K562 (cell line): ENCODE measurements around the gene RNF41. TPM values are rescaled to one million over a fixed set of nuclear protein-coding genes. Genes with fewer than 3 reads are reported as not detected.
A peak's percentile ranks its signal among the peaks of the same experiment; 100 is the strongest.

ENCODE experiments used
- DDX20 ChIP-seq: fragments of 450-650 bp; IDR thresholded peaks from 2 replicates; pipeline ENCODE4 v1.6.1; 2016; ENCODE audit warnings: missing genetic modification characterization, low read depth, mild to moderate bottlenecking, missing compliant biosample characterization, moderate library complexity
- DIDO1 ChIP-seq: fragments of 450-650 bp; IDR thresholded peaks from 2 replicates; pipeline ENCODE4 v1.6.1; 2016; ENCODE audit warnings: low read depth, missing biosample characterization, missing genetic modification characterization
- EP400 ChIP-seq: fragments of 450-650 bp; IDR thresholded peaks from 2 replicates; pipeline ENCODE4 v1.6.1; 2017; ENCODE audit warnings: antibody characterized with exemption, mild to moderate bottlenecking, moderate library complexity
- HDAC1 ChIP-seq, 2 experiments: fragments of 450-650 bp; IDR thresholded peaks; 2 replicates each; pipeline ENCODE4 v1.6.1; 2016 to 2017; ENCODE audit warnings: inconsistent platforms in 1 of 2, mild to moderate bottlenecking in 1 of 2, moderate library complexity in 1 of 2
- KHSRP ChIP-seq: fragments of 450-650 bp; IDR thresholded peaks from 2 replicates; pipeline ENCODE4 v1.6.1; 2017
- MAFF ChIP-seq: IDR thresholded peaks from 2 replicates; pipeline ENCODE4 v1.6.1; 2012; ENCODE audit warnings: low read length, improper control_type of control experiment
- MTA3 ChIP-seq: fragments of 450-650 bp; formaldehyde crosslinking; IDR thresholded peaks from 2 replicates; pipeline ENCODE4 v1.6.1; 2017; ENCODE audit warnings: mild to moderate bottlenecking, borderline replicate concordance
- RB1 ChIP-seq: fragments of 450-650 bp; IDR thresholded peaks from 2 replicates; pipeline ENCODE4 v1.6.1; 2017; ENCODE audit warnings: low read depth, mild to moderate bottlenecking
- RBFOX2 ChIP-seq: fragments of 200-400 bp; formaldehyde crosslinking; IDR thresholded peaks from 2 replicates; pipeline ENCODE4 v1.6.1; 2017; ENCODE audit warnings: low read depth, mild to moderate bottlenecking, low read length, moderate library complexity
- SOX6 ChIP-seq: fragments of 450-650 bp; IDR thresholded peaks from 2 replicates; pipeline ENCODE4 v1.6.1; 2014; ENCODE audit warnings: mild to moderate bottlenecking
- SUPT5H ChIP-seq: fragments of 450-650 bp; IDR thresholded peaks from 2 replicates; pipeline ENCODE4 v1.6.1; 2016
- TEAD1 ChIP-seq, 2 experiments: fragments of 450-650 bp in 1 of 2; sonication (generic) in 1 of 2; formaldehyde crosslinking; IDR thresholded peaks; 2 replicates each; pipeline versions ENCODE4 v1.4.0 to v1.8.0; 2020 to 2022; ENCODE audit warnings: mild to moderate bottlenecking in 2 of 2, missing genetic modification reagents in 1 of 2
- TOE1 ChIP-seq, 2 experiments: fragments of 450-650 bp in 1 of 2; sonication (generic) in 1 of 2; formaldehyde crosslinking in 1 of 2; IDR thresholded peaks; 2 replicates each; pipeline versions ENCODE4 v1.7.1 to v1.8.0; 2016 to 2022; ENCODE audit warnings: borderline replicate concordance in 2 of 2, mild to moderate bottlenecking in 2 of 2, antibody characterized with exemption in 1 of 2, inconsistent platforms in 1 of 2, low read depth in 1 of 2, missing genetic modification reagents in 1 of 2, moderate library complexity in 1 of 2
- TRIM28 ChIP-seq: fragments of 450-650 bp; IDR thresholded peaks from 2 replicates; pipeline ENCODE4 v1.6.1; 2017
- ZNF134 ChIP-seq: fragments of 250-450 bp; sonication (Bioruptor Pico); conservative IDR thresholded peaks from 2 replicates; pipeline ENCODE4 v1.4.0; 2020
- ZNF384 ChIP-seq: IDR thresholded peaks from 2 replicates; pipeline ENCODE4 v1.6.1; 2012; ENCODE audit warnings: low read depth, low read length, improper control_type of control experiment
- polyA plus RNA-seq, 8 experiments: library from polyadenylated mRNA; depleted of rRNA in 4 of 8; stranded (reverse) in 5 of 8; unstranded in 3 of 8; fragments of >200 nt; fragmentation: Nextera tagmentation in 2 of 8; fragmentation: Illumina TruSeq in 1 of 8; extraction: Ambion mirVana in 2 of 8; extraction: Trizol in 1 of 8; gene quantifications; 2 replicates each; pipeline versions ENCODE4 v1.2.1 to v1.2.3, GENCODE V29; 2011 to 2014; ENCODE audit warnings: inconsistent platforms in 1 of 8, missing spikeins in 1 of 8
- total RNA-seq, 7 experiments: library from RNA; depleted of rRNA in 6 of 7; stranded (reverse); fragments of >200 nt in 6 of 7; fragmentation: Illumina TruSeq in 2 of 7; extraction: Trizol in 2 of 7; gene quantifications; 2 replicates each; pipeline versions ENCODE4 v1.2.1 to v1.2.3, GENCODE V29; 2011 to 2021; ENCODE audit warnings: low replicate concordance in 1 of 7
- TF ChIP-seq, protein P1 (sequence below): IDR thresholded peaks from 3 replicates; pipeline ENCODE4 v1.6.1; 2011; ENCODE audit warnings: borderline replicate concordance, mild to moderate bottlenecking, moderate library complexity; ENCODE audit not compliant: insufficient read length; ENCODE audit errors: extremely low read depth
- TF ChIP-seq, protein P2 (sequence below), 2 experiments: IDR thresholded peaks; 2 replicates each; pipeline ENCODE4 v1.6.1; 2011; ENCODE audit warnings: borderline replicate concordance in 1 of 2, control low read depth in 1 of 2, low read depth in 1 of 2, low read length in 1 of 2, mild to moderate bottlenecking in 1 of 2, mixed read lengths in 1 of 2, moderate library complexity in 1 of 2; ENCODE audit not compliant: insufficient read depth in 1 of 2, insufficient read length in 1 of 2, poor library complexity in 1 of 2, severe bottlenecking in 1 of 2; ENCODE audit errors: extremely low read depth in 1 of 2
- TF ChIP-seq, protein P3 (sequence below): sonication (generic); formaldehyde crosslinking; IDR thresholded peaks from 2 replicates; pipeline ENCODE4 v1.8.0; 2022; ENCODE audit warnings: mild to moderate bottlenecking, missing genetic modification reagents

The RNF41 gene
- total and polyA plus RNA-seq, 9 of the 15 experiments (the other 6 are each of a cell fraction or from before 2014, with no cell fraction given): 28.2 to 46.8 (median 33.8) TPM

DNA sequence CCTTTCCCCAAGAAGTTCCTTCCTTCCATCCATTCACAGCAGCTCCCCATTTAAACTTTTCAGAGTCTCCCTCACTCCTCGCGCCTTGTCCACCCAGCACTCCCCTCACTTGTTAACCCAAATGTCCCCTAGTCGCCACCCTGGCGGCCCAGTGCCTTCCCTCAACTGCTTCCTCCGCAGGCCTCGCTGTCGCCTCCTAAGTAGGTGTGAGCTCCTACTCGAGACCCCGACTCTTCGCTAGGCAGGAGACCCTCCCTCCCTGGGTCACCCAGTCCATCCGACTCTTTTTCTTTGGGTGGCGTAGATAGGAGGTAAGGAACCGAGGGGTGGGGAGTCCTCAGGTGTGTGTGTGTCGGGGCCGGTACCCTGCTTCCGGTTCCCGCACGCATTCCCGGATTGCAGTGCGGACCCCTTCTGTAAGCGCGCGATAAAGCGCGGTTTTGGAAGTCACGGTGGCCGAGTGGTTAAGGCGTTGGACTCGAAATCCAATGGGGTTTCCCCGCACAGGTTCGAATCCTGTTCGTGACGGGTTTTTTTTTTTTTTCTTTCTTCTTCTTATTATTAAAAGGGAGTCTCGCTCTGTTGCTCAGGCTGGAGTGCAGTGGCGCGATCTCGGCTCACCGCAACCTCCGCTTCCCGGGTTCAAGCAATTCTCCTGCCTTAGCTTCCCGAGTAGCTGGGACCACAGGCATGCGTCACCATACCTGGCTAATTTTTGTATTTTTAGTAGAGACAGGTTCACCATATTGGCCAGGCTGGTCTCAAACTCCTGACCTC is 31.6 kb downstream of the RNF41 start (continued):
- TF ChIP-seq, protein P1, sequence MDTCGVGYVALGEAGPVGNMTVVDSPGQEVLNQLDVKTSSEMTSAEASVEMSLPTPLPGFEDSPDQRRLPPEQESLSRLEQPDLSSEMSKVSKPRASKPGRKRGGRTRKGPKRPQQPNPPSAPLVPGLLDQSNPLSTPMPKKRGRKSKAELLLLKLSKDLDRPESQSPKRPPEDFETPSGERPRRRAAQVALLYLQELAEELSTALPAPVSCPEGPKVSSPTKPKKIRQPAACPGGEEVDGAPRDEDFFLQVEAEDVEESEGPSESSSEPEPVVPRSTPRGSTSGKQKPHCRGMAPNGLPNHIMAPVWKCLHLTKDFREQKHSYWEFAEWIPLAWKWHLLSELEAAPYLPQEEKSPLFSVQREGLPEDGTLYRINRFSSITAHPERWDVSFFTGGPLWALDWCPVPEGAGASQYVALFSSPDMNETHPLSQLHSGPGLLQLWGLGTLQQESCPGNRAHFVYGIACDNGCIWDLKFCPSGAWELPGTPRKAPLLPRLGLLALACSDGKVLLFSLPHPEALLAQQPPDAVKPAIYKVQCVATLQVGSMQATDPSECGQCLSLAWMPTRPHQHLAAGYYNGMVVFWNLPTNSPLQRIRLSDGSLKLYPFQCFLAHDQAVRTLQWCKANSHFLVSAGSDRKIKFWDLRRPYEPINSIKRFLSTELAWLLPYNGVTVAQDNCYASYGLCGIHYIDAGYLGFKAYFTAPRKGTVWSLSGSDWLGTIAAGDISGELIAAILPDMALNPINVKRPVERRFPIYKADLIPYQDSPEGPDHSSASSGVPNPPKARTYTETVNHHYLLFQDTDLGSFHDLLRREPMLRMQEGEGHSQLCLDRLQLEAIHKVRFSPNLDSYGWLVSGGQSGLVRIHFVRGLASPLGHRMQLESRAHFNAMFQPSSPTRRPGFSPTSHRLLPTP: peak; percentile 85
- TF ChIP-seq HDAC1 (IDR thresholded peaks at IDR 0.05) (peak; percentile 65 to 78; a peak in 3 of 4 replicates), TRIM28 (0 out of 2 replicates have a peak, but pooled peaks have one; percentile 17), DDX20 (no peak), MAFF (no peak), RBFOX2 (peak; percentile 74), KHSRP (no peak), EP400 (peak; percentile 74), DIDO1 (0 out of 2 replicates have a peak, but pooled peaks have one; percentile 33), MTA3 (peak; percentile 24; the same call in 1 of the 2 replicates), TOE1 (IDR thresholded peaks at IDR 0.05; ENCODE audit: borderline replicate concordance) (no peak; the same call in 1 of the 2 replicates), TOE1 (CRISPR knock-in tag; IDR thresholded peaks at IDR 0.05; ENCODE audit: borderline replicate concordance, low read depth) (no peak), ZNF384 (peak; percentile 93), ZNF134 (CRISPR knock-in tag) (peak; percentile 6; the same call in 1 of the 2 replicates), SOX6 (peak; percentile 45; the same call in 1 of the 2 replicates), SUPT5H (0 out of 2 replicates have a peak, but pooled peaks have one; percentile 64), TEAD1 (CRISPR knock-in tag; IDR thresholded peaks at IDR 0.05) (peak in 1 of 2 experiments; percentile 93; a peak in 2 of 4 replicates), RB1 (peak; percentile 81; the same call in 1 of the 2 replicates)
- TF ChIP-seq, protein P2, sequence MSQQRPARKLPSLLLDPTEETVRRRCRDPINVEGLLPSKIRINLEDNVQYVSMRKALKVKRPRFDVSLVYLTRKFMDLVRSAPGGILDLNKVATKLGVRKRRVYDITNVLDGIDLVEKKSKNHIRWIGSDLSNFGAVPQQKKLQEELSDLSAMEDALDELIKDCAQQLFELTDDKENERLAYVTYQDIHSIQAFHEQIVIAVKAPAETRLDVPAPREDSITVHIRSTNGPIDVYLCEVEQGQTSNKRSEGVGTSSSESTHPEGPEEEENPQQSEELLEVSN (IDR thresholded peaks at IDR 0.05; ENCODE audit: borderline replicate concordance in 1 of 2, extremely low read depth in 1 of 2, insufficient read depth in 1 of 2, insufficient read length in 1 of 2, low read depth in 1 of 2, low read length in 1 of 2, poor library complexity in 1 of 2, severe bottlenecking in 1 of 2): peak; percentile 32 to 62
- TF ChIP-seq, protein P3, sequence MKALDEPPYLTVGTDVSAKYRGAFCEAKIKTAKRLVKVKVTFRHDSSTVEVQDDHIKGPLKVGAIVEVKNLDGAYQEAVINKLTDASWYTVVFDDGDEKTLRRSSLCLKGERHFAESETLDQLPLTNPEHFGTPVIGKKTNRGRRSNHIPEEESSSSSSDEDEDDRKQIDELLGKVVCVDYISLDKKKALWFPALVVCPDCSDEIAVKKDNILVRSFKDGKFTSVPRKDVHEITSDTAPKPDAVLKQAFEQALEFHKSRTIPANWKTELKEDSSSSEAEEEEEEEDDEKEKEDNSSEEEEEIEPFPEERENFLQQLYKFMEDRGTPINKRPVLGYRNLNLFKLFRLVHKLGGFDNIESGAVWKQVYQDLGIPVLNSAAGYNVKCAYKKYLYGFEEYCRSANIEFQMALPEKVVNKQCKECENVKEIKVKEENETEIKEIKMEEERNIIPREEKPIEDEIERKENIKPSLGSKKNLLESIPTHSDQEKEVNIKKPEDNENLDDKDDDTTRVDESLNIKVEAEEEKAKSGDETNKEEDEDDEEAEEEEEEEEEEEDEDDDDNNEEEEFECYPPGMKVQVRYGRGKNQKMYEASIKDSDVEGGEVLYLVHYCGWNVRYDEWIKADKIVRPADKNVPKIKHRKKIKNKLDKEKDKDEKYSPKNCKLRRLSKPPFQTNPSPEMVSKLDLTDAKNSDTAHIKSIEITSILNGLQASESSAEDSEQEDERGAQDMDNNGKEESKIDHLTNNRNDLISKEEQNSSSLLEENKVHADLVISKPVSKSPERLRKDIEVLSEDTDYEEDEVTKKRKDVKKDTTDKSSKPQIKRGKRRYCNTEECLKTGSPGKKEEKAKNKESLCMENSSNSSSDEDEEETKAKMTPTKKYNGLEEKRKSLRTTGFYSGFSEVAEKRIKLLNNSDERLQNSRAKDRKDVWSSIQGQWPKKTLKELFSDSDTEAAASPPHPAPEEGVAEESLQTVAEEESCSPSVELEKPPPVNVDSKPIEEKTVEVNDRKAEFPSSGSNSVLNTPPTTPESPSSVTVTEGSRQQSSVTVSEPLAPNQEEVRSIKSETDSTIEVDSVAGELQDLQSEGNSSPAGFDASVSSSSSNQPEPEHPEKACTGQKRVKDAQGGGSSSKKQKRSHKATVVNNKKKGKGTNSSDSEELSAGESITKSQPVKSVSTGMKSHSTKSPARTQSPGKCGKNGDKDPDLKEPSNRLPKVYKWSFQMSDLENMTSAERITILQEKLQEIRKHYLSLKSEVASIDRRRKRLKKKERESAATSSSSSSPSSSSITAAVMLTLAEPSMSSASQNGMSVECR (CRISPR knock-in tag): peak; percentile 85
